K562 (cell line): ENCODE data around the gene GPS2. TPM values are rescaled to one million over a fixed set of nuclear protein-coding genes. Genes with fewer than 3 reads are reported as not detected.
A peak's percentile ranks its signal among the peaks of the same experiment; 100 is the strongest.

Experiments used
- ELF2 ChIP-seq: fragments of 250-450 bp; sonication (Bioruptor Pico); IDR thresholded peaks from 2 replicates; pipeline ENCODE4 v1.5.0; 2021; ENCODE audit warnings: mild to moderate bottlenecking
- ETV5 ChIP-seq: sonication (generic); formaldehyde crosslinking; IDR thresholded peaks from 2 replicates; pipeline ENCODE4 v1.4.0; 2020; ENCODE audit warnings: low read depth, mild to moderate bottlenecking, missing genetic modification reagents
- GATAD2A ChIP-seq: fragments of 450-650 bp; IDR thresholded peaks from 2 replicates; pipeline ENCODE4 v1.6.1; 2017
- GMEB1 ChIP-seq: fragments of 250-450 bp; sonication (Bioruptor Pico); IDR thresholded peaks from 2 replicates; pipeline ENCODE4 v1.4.0; 2020; ENCODE audit warnings: mild to moderate bottlenecking
- L3MBTL2 ChIP-seq: fragments of 450-650 bp; IDR thresholded peaks from 2 replicates; pipeline ENCODE4 v1.6.1; 2016; ENCODE audit warnings: mild to moderate bottlenecking, moderate library complexity
- MTA2 ChIP-seq: fragments of 450-650 bp; IDR thresholded peaks from 2 replicates; pipeline ENCODE4 v1.6.1; 2016; ENCODE audit warnings: low read depth
- NCOA4 ChIP-seq: fragments of 450-650 bp; IDR thresholded peaks from 2 replicates; pipeline ENCODE4 v1.6.1; 2018; ENCODE audit warnings: mild to moderate bottlenecking; ENCODE audit not compliant: partially characterized antibody
- NR2C1 ChIP-seq, 2 experiments: fragments of 450-650 bp; IDR thresholded peaks; 2 replicates each; pipeline ENCODE4 v1.6.1; 2017; ENCODE audit warnings: mild to moderate bottlenecking in 2 of 2, antibody characterized with exemption in 1 of 2, inconsistent platforms in 1 of 2, missing compliant biosample characterization in 1 of 2, missing genetic modification characterization in 1 of 2
- NR2C2 ChIP-seq, 2 experiments: fragments of 200-800 bp in 1 of 2; sonication (Bioruptor generic) in 1 of 2; sonication (generic) in 1 of 2; formaldehyde crosslinking in 1 of 2; IDR thresholded peaks; 2 replicates each; pipeline versions ENCODE4 v1.6.1 to v1.8.0; 2016 to 2022; ENCODE audit warnings: mild to moderate bottlenecking in 1 of 2, missing compliant biosample characterization in 1 of 2, missing genetic modification characterization in 1 of 2, missing genetic modification reagents in 1 of 2
- PURB ChIP-seq: sonication (generic); formaldehyde crosslinking; IDR thresholded peaks from 2 replicates; pipeline ENCODE4 v1.9.0; 2021; ENCODE audit warnings: low read depth, mild to moderate bottlenecking, missing genetic modification reagents
- SMC3 ChIP-seq: conservative IDR thresholded peaks from 2 replicates; pipeline ENCODE4 v1.6.1; 2011; ENCODE audit warnings: low read depth, low read length, improper control_type of control experiment; ENCODE audit not compliant: insufficient read depth
- STAT5B ChIP-seq: fragments of 250-450 bp; sonication (Bioruptor Pico); IDR thresholded peaks from 2 replicates; pipeline ENCODE4 v1.8.0; 2021; ENCODE audit warnings: mild to moderate bottlenecking, inconsistent platforms
- TGIF2 ChIP-seq: sonication (generic); formaldehyde crosslinking; IDR thresholded peaks from 2 replicates; pipeline ENCODE4 v1.8.1; 2022; ENCODE audit warnings: mild to moderate bottlenecking, missing genetic modification reagents, moderate library complexity
- ZNF174 ChIP-seq: fragments of 250-450 bp; sonication (Bioruptor Pico); IDR thresholded peaks from 2 replicates; pipeline ENCODE4 v1.4.0; 2020; ENCODE audit warnings: mild to moderate bottlenecking
- ZNF232 ChIP-seq: sonication (generic); formaldehyde crosslinking; IDR thresholded peaks from 2 replicates; pipeline ENCODE4 v1.8.0; 2022; ENCODE audit warnings: mild to moderate bottlenecking, missing genetic modification reagents
- ZNF384 ChIP-seq: IDR thresholded peaks from 2 replicates; pipeline ENCODE4 v1.6.1; 2012; ENCODE audit warnings: low read depth, low read length, improper control_type of control experiment
- polyA plus RNA-seq, 8 experiments: library from polyadenylated mRNA; depleted of rRNA in 4 of 8; stranded (reverse) in 5 of 8; unstranded in 3 of 8; fragments of >200 nt; fragmentation: Nextera tagmentation in 2 of 8; fragmentation: Illumina TruSeq in 1 of 8; extraction: Ambion mirVana in 2 of 8; extraction: Trizol in 1 of 8; gene quantifications; 2 replicates each; pipeline versions ENCODE4 v1.2.1 to v1.2.3, GENCODE V29; 2011 to 2014; ENCODE audit warnings: inconsistent platforms in 1 of 8, missing spikeins in 1 of 8
- total RNA-seq, 7 experiments: library from RNA; depleted of rRNA in 6 of 7; stranded (reverse); fragments of >200 nt in 6 of 7; fragmentation: Illumina TruSeq in 2 of 7; extraction: Trizol in 2 of 7; gene quantifications; 2 replicates each; pipeline versions ENCODE4 v1.2.1 to v1.2.3, GENCODE V29; 2011 to 2021; ENCODE audit warnings: low replicate concordance in 1 of 7
- TF ChIP-seq, protein P1 (sequence below): fragments of 150-350 bp; IDR thresholded peaks from 2 replicates; pipeline ENCODE4 v1.6.1; 2014; ENCODE audit warnings: low read depth, mild to moderate bottlenecking, low read length, borderline replicate concordance
- TF ChIP-seq, protein P2 (sequence below), 3 experiments: fragments of 200-800 bp in 1 of 3; fragments of 250-450 bp in 1 of 3; fragments of 450-650 bp in 1 of 3; sonication (Bioruptor Pico) in 1 of 3; sonication (Bioruptor generic) in 1 of 3; formaldehyde crosslinking in 1 of 3; IDR thresholded peaks; 2 replicates each; pipeline versions ENCODE4 v1.6.1 to v1.8.0; 2016 to 2022; ENCODE audit warnings: mild to moderate bottlenecking in 2 of 3, missing genetic modification characterization in 2 of 3, missing compliant biosample characterization in 1 of 3, moderate library complexity in 1 of 3

GPS2 gene
- total and polyA plus RNA-seq, 9 of the 15 experiments (the other 6 are each of a cell fraction or from before 2014, with no cell fraction given), result 18.3 to 75.7 (median 37.0) TPM

DNA sequence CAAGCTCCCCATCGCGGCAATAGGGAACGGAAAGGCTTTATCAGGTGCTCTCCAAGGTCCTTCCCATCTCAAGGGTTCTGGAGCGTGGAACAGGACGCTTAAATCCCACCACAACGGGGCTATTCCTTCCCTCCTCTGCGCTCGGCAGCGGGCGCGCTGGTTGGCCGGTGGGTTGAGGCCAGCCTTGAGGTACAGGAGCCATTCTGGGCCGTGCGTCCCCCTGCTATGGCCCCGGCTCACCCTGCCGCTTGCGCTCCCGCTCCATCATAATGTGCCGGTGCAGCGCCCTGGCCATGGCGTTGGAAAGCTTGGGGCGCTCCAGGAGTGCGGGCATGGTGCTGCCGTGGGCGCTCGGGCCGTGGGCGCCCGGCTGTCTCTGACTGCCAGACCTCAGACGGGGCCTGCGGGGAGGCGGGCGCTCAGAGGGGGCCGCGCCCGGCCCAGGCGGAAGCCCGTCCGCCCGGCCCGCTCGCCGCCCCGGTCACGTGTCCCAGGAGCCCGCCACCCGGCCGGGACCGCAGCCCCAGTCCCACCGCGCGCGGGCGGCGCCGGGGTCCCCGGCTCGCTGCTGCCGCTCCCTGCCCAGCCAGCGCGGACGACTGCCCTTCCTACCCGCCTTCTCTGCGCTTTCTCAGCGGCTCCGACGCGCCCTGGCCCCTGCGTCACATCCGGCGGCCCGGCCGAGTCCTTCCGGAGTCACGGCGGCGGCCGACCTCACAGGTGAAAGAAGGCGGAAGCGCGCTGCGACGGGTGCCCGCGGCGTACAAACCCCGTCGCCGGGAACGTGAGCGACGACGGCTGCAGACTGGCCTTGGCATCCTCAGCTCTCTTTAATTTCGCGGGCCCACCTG, at the start of gene GPS2 (continued):
- TF ChIP-seq GMEB1 (peak; percentile 65), TGIF2 (CRISPR knock-in tag) (0 out of 2 replicates have a peak, but pooled peaks have one; percentile 39), ZNF174 (CRISPR knock-in tag) (no peak), ZNF232 (0 out of 2 replicates have a peak, but pooled peaks have one; percentile 24), NCOA4 (no peak), NR2C1 (IDR thresholded peaks at IDR 0.05) (peak; percentile 98), NR2C1 (tag; IDR thresholded peaks at IDR 0.05) (peak; percentile 98), L3MBTL2 (peak; percentile 48; the same call in 1 of the 2 replicates), ELF2 (CRISPR knock-in tag) (peak; percentile 92), MTA2 (peak; percentile 55; the same call in 1 of the 2 replicates), PURB (CRISPR knock-in tag) (no peak), NR2C2 (CRISPR knock-in tag; IDR thresholded peaks at IDR 0.05) (peak; percentile 99), NR2C2 (tag; IDR thresholded peaks at IDR 0.05) (peak; percentile 99), SMC3 (no peak), ETV5 (CRISPR knock-in tag) (peak; percentile 79; the same call in 1 of the 2 replicates), ZNF384 (no peak), GATAD2A (no peak), STAT5B (CRISPR knock-in tag) (no peak)
- TF ChIP-seq, protein P1, sequence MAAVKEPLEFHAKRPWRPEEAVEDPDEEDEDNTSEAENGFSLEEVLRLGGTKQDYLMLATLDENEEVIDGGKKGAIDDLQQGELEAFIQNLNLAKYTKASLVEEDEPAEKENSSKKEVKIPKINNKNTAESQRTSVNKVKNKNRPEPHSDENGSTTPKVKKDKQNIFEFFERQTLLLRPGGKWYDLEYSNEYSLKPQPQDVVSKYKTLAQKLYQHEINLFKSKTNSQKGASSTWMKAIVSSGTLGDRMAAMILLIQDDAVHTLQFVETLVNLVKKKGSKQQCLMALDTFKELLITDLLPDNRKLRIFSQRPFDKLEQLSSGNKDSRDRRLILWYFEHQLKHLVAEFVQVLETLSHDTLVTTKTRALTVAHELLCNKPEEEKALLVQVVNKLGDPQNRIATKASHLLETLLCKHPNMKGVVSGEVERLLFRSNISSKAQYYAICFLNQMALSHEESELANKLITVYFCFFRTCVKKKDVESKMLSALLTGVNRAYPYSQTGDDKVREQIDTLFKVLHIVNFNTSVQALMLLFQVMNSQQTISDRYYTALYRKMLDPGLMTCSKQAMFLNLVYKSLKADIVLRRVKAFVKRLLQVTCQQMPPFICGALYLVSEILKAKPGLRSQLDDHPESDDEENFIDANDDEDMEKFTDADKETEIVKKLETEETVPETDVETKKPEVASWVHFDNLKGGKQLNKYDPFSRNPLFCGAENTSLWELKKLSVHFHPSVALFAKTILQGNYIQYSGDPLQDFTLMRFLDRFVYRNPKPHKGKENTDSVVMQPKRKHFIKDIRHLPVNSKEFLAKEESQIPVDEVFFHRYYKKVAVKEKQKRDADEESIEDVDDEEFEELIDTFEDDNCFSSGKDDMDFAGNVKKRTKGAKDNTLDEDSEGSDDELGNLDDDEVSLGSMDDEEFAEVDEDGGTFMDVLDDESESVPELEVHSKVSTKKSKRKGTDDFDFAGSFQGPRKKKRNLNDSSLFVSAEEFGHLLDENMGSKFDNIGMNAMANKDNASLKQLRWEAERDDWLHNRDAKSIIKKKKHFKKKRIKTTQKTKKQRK, result no peak
- TF ChIP-seq, protein P2, sequence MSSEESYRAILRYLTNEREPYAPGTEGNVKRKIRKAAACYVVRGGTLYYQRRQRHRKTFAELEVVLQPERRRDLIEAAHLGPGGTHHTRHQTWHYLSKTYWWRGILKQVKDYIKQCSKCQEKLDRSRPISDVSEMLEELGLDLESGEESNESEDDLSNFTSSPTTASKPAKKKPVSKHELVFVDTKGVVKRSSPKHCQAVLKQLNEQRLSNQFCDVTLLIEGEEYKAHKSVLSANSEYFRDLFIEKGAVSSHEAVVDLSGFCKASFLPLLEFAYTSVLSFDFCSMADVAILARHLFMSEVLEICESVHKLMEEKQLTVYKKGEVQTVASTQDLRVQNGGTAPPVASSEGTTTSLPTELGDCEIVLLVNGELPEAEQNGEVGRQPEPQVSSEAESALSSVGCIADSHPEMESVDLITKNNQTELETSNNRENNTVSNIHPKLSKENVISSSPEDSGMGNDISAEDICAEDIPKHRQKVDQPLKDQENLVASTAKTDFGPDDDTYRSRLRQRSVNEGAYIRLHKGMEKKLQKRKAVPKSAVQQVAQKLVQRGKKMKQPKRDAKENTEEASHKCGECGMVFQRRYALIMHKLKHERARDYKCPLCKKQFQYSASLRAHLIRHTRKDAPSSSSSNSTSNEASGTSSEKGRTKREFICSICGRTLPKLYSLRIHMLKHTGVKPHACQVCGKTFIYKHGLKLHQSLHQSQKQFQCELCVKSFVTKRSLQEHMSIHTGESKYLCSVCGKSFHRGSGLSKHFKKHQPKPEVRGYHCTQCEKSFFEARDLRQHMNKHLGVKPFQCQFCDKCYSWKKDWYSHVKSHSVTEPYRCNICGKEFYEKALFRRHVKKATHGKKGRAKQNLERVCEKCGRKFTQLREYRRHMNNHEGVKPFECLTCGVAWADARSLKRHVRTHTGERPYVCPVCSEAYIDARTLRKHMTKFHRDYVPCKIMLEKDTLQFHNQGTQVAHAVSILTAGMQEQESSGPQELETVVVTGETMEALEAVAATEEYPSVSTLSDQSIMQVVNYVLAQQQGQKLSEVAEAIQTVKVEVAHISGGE (CRISPR knock-in tag; IDR thresholded peaks at IDR 0.05), result peak; percentile 15 to 87 (median 59); a peak in 5 of 6 replicates
